ENCODE measurements around the gene PPFIBP2. TPM values are rescaled to one million over a fixed set of nuclear protein-coding genes. Genes with fewer than 3 reads are reported as not detected.

PPFIBP2 gene
- total RNA-seq, 2 donors from 2014 or later = 27.5 to 30.6 TPM

DNA sequence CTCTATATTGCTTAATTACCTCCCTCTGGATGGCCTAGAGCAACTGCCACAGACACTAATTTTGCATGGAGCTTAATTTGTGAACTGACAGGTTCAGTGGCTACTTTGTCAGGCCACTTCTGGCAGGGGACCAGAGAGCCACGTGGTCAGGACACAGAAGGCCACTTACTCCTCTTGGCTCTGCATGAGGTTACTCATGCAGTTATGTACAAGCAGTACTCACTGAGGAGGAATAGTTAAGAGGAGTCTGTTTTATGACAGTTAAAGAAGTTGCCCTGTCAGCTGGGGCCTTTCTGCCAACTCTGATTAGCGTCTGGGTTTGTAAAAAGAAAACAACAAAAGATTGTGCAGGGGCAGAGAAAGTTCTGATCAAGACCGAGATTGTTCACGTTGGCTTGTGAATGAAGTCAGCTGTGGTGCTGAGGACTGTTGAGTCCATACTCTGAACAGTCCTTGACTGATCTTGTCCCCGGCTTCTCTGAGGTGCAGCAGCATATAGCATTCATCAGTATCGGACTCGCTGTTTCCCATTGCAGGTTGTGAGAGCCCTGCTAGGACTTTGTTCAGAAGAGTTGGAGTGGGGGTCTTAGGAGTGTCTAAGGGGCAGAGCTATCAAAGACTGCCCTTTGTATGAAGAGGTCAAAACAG is 41.4 kb downstream of the PPFIBP2 start:
- ATAC-seq (replicated peaks in 1 of 2) = no peak
- Mint-ChIP-seq H3K27ac (no peak overlapping the region), H3K9me3 (no peaks in the 10 kb centered on the region)

DNA sequence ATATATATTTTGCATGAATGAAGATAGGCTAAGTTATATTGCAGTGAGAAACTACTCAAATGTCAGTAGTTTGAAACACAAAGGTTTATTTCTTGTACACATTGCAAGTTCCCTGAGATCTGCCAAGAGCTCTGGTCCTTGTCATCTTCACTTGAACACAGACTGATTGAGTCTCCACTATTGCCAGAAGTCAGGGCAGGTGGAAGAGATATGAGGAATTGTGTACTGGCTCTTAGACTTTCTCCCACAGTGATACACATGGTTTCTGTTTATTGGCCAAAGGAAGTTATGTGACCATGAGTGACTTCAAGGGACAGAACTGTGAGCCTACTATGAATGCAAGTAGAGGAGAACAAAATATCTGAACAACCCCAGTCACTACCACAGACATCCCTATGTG is 44.2 kb downstream of the PPFIBP2 start:
- ATAC-seq (replicated peaks in 1 of 2) (no peak), DNase-seq (no peak)
- Mint-ChIP-seq H3K27me3 (ENCODE audit: low read depth) (no peaks in the 10 kb centered on the region), H3K9me3 (no peaks in the 10 kb centered on the region), H3K27ac (no peak overlapping the region), H3K4me1 (ENCODE audit: low read depth) (no peaks in the 10 kb centered on the region), H3K36me3 (ENCODE audit: insufficient read depth in 2 of 2) (no peaks in the 10 kb centered on the region), H3K4me3 (no peak overlapping the region)

More for the DNA sequence above, 41.4 kb downstream of the PPFIBP2 start:
- H3K27me3 Mint-ChIP-seq (ENCODE audit: low read depth) = no peaks in the 10 kb centered on the region
- DNase-seq = no peak
- H3K36me3 Mint-ChIP-seq (ENCODE audit: insufficient read depth in 2 of 2) = peaks cover 0 to 2% of the 10 kb centered on the region in 2 donors
- H3K4me3 Mint-ChIP-seq = no peak overlapping the region
- H3K4me1 Mint-ChIP-seq (ENCODE audit: low read depth) = no peaks in the 10 kb centered on the region

DNA sequence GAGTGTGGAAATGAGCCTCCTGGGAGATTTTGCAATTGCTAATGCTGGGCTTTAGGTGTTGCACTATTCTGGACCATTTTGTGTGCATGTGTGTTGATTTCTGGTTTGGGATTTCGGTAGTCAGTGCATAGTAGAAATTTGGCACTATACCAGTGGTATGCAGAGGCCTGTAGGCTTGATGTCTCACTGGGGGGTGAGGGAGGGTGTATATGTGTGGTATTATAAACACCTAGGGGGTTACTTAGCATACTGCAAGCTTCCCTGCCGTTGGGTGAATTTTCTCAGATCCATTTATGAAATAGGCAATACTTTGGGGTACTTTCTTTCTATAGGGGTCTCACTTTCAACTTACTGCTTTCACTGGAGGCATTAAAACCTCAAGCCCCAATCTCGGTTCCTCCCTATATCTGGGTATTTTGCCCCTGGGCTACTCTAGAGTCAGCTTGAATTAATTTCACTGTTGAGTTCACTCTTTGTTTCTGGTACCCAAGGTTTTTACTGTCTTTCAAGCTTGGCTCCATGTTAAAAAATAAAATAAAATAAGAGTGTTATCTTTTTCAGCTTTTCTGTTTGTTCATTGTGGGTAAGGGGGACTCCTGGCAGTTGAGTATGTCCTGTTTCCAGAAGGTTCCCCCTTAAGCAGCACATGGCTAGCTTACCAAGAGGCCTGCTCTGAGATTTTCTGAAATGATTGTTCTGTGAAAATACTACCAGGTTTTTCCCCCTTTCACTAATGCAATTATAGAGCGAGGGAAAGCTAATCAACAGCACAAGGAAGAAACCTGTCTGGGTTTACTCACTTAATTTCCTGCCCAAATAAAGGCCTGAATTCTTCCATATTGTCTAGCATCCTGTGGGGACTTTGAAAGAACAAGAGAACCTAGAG is 45.8 kb downstream of the PPFIBP2 start:
- Mint-ChIP-seq H3K27me3 (ENCODE audit: low read depth) (no peaks in the 10 kb centered on the region), H3K4me3 (no peak overlapping the region), H3K9me3 (no peaks in the 10 kb centered on the region), H3K36me3 (ENCODE audit: insufficient read depth in 2 of 2) (no peaks in the 10 kb centered on the region), H3K27ac (no peak overlapping the region), H3K4me1 (ENCODE audit: low read depth) (no peaks in the 10 kb centered on the region)
- no peak for ATAC-seq (replicated peaks in 1 of 2)
- DNase-seq = no peak

DNA sequence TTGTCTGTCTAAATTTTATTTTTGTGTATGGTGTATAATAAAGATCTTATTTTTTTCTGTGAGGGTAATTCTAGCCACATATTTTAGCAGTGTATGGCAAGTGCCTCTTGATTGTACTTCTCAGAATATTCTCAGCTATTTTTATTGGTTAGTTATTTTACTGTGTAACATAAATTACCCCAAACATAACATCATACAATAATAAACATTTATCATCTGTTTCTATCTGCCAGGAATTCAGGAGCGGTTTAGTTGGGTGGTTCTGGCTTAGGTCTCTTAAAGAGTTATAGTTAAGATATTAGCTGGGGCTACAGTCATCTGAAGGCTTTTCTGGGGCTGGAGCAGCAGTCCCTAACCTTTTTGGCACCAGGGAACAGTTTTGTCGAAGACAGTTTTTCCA is 47.8 kb downstream of the PPFIBP2 start:
- H3K9me3 Mint-ChIP-seq = no peaks in the 10 kb centered on the region

DNA sequence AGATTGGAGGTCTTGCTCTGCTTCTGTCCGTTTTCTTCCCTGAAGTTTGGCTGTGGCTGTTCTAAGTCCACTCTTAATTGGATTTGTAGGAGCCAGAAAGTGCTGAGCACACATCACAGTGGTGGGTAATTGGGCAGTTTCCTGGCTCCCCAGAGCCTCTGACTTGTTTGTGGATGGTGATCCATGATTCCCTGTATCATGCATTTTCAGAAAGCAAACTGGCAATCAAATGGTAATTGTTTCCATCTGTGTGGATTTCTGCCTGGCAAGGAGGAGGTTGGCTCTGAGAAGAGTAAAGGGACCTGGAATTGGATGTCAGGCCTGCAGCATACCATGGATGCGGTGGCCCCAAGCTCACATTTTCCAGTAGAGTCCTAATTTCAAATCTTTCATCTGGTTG is 49.5 kb downstream of the PPFIBP2 start:
- Mint-ChIP-seq H3K36me3 (ENCODE audit: insufficient read depth in 2 of 2) (peaks cover 5 to 8% of the 10 kb centered on the region in 2 donors), H3K4me1 (ENCODE audit: low read depth) (no peaks in the 10 kb centered on the region), H3K27ac (no peak overlapping the region), H3K4me3 (no peak overlapping the region), H3K9me3 (peaks cover 0 to 2% of the 10 kb centered on the region in 2 donors), H3K27me3 (ENCODE audit: low read depth) (no peaks in the 10 kb centered on the region)
- ATAC-seq (replicated peaks in 1 of 2) (no peak), DNase-seq (no peak)

More for the DNA sequence above, 47.8 kb downstream of the PPFIBP2 start:
- H3K27ac Mint-ChIP-seq = no peak overlapping the region
- no peak overlapping the region for H3K4me3 Mint-ChIP-seq
- no peaks in the 10 kb centered on the region for H3K27me3 Mint-ChIP-seq (ENCODE audit: low read depth)
- no peak for DNase-seq
- no peaks in the 10 kb centered on the region for H3K36me3 Mint-ChIP-seq (ENCODE audit: insufficient read depth in 2 of 2)
- no peak for ATAC-seq (replicated peaks in 1 of 2)
- H3K4me1 Mint-ChIP-seq (ENCODE audit: low read depth) = no peaks in the 10 kb centered on the region

DNA sequence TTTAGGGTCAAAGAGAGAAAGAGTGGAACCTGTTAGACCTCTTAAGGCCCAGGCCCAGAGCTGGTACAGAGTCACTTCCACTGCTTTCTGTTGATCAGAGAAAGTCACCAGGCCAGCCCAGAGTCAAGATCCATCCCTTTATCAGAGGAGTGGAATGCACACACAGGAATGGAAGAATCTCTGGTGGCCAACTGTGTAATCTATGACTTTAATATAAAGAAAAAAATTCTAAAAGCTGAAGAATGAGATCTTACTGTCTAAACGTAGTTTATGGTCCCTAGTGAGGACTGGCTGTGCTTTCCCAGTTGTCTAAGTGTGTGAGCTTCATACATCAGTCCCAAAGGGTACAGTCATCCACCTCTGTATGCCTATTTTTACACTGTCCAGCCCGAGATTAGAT is 51.0 kb downstream of the PPFIBP2 start:
- DNase-seq = no peak
- H3K36me3 Mint-ChIP-seq (ENCODE audit: insufficient read depth in 2 of 2) = peaks cover 7 to 8% of the 10 kb centered on the region in 2 donors
- peaks cover 0 to 2% of the 10 kb centered on the region in 2 donors for H3K9me3 Mint-ChIP-seq
- H3K27me3 Mint-ChIP-seq (ENCODE audit: low read depth) = no peaks in the 10 kb centered on the region
- no peak for ATAC-seq (replicated peaks in 1 of 2)
- no peaks in the 10 kb centered on the region for H3K4me1 Mint-ChIP-seq (ENCODE audit: low read depth)
- no peak overlapping the region for H3K27ac Mint-ChIP-seq
- no peak overlapping the region for H3K4me3 Mint-ChIP-seq

DNA sequence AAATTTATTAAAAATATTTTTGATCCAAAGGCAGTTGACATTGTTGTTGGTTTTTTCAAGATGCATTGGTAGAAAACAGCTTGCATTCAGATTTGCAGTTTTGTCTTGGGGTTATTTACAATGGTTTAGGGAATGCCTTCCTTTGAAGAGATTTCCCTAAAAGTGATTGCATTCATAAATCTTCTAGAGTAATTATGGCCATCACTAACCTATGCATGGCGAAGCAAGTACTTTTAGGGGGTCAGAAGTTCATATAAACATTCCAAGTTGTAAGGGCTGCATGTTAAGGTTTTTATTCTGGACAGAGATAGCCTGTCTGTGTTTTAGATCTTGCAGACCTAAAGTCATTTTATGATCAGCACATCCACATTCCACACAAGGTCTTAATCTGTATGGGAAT is 53.5 kb downstream of the PPFIBP2 start:
- ATAC-seq (replicated peaks in 1 of 2) = no peak
- no peak for DNase-seq
- Mint-ChIP-seq H3K27me3 (ENCODE audit: low read depth) (no peaks in the 10 kb centered on the region), H3K4me1 (ENCODE audit: low read depth) (no peaks in the 10 kb centered on the region), H3K9me3 (peaks cover 0 to 2% of the 10 kb centered on the region in 2 donors), H3K27ac (no peak overlapping the region), H3K36me3 (ENCODE audit: insufficient read depth in 2 of 2) (peaks cover 7 to 8% of the 10 kb centered on the region in 2 donors), H3K4me3 (no peak overlapping the region)

DNA sequence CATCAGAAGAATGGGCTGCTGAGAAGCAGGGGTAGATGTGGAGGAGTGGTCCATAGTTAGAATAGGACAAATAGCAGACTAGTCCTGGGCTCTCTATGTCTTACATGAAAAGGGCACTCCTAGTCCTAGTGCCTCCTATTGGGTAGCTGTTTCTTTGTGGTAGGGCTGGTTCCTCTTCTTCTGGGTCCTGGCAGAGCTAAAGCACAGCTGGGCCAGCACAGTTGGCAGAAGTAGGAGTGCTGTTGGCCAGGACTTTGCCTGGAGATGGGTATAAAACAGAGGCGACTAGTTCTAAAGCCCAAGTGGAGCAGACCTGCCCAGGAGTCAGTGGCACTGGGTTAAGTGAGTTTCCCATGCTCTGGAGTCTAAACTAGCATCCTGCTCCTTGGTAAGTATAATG is 55.2 kb downstream of the PPFIBP2 start:
- ATAC-seq (replicated peaks in 1 of 2) (no peak), DNase-seq (no peak)
- Mint-ChIP-seq H3K9me3 (peaks cover 0 to 2% of the 10 kb centered on the region in 2 donors), H3K27me3 (ENCODE audit: low read depth) (no peaks in the 10 kb centered on the region), H3K4me3 (no peak overlapping the region), H3K27ac (no peak overlapping the region), H3K4me1 (ENCODE audit: low read depth) (no peaks in the 10 kb centered on the region), H3K36me3 (ENCODE audit: insufficient read depth in 2 of 2) (peaks cover 7 to 8% of the 10 kb centered on the region in 2 donors)

DNA sequence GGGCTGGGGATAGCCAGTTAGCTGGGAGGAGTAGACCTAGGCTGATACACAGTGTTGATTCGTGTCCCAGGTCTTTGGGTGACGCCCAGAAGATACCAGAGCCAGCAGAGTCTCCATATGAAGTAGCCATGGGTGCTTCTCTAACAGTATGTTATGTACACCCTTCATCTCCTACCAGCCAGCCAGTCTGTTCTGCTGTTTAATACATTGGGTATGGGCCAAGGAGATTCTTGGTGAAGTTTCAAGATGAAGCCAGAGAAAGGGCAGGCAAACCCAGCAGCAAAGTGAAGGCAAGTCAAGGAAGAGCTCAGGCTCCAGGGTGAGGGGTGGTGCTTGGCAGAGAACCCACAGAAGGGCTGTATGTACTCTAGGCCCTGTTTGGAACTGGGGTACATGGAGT is 56.4 kb downstream of the PPFIBP2 start:
- Mint-ChIP-seq H3K27ac (no peak overlapping the region), H3K27me3 (ENCODE audit: low read depth) (peaks cover 7% of the 10 kb centered on the region), H3K36me3 (ENCODE audit: insufficient read depth in 2 of 2) (peaks cover 7 to 8% of the 10 kb centered on the region in 2 donors), H3K4me1 (ENCODE audit: low read depth) (no peaks in the 10 kb centered on the region), H3K4me3 (no peak overlapping the region), H3K9me3 (peaks cover 0 to 2% of the 10 kb centered on the region in 2 donors)
- ATAC-seq (replicated peaks in 1 of 2) = no peak
- no peak for DNase-seq

DNA sequence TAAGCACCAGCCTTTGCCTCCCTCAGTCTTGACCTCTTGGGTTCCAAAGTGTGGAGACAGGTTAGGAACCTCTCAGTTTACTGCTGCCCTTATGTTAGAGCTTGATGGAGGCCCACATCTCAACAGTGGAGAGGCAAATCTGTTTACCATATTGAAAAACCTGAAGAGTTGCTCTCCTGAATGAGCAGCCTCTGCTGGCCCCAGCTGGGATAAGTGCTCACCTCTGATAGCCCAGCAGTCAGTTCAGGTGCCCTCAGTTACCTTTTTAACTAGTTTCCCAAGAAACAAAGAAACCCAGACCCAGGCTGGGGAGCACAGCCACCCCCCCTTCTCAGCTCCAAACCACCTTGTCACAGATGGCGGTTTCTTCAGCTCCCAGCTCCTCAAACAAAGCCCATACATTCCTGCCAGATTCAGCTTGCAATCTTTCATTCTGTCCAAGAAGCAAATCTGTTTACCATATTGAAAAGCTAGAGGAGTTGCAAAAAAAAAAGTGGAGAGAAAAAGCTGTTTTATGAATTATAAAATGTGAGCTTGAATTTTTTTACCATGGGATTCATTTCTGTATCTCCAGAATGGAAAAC is 57.2 kb downstream of the PPFIBP2 start:
- H3K27me3 Mint-ChIP-seq (ENCODE audit: low read depth) = peaks cover 15% of the 10 kb centered on the region
- no peak overlapping the region for H3K27ac Mint-ChIP-seq
- no peak for DNase-seq
- peaks cover 7 to 8% of the 10 kb centered on the region in 2 donors for H3K36me3 Mint-ChIP-seq (ENCODE audit: insufficient read depth in 2 of 2)
- H3K4me1 Mint-ChIP-seq (ENCODE audit: low read depth) = peaks cover 7% of the 10 kb centered on the region
- H3K9me3 Mint-ChIP-seq = peaks cover 0 to 2% of the 10 kb centered on the region in 2 donors
- no peak for ATAC-seq (replicated peaks in 1 of 2)
- no peak overlapping the region for H3K4me3 Mint-ChIP-seq

DNA sequence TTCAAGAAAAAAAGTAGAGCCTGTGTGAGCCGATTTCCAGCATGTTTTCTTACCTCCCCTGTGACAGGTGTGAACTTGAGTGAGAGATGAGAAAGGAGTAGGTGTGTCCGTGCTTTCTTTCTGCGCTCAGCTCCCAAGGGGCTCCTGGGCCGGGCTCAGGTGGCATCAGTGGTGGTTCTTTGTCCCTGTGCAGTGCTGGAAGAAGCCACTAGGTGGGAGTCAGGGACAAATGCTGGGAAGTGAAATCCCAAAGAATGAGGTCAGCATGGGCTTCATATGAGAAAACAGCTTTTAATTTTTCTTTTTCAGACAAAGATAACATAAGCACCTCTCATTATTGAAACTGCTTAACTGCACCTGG is 57.8 kb downstream of the PPFIBP2 start:
- H3K27me3 Mint-ChIP-seq (ENCODE audit: low read depth) = peaks cover 16% of the 10 kb centered on the region
- no peak for ATAC-seq (replicated peaks in 1 of 2)

DNA sequence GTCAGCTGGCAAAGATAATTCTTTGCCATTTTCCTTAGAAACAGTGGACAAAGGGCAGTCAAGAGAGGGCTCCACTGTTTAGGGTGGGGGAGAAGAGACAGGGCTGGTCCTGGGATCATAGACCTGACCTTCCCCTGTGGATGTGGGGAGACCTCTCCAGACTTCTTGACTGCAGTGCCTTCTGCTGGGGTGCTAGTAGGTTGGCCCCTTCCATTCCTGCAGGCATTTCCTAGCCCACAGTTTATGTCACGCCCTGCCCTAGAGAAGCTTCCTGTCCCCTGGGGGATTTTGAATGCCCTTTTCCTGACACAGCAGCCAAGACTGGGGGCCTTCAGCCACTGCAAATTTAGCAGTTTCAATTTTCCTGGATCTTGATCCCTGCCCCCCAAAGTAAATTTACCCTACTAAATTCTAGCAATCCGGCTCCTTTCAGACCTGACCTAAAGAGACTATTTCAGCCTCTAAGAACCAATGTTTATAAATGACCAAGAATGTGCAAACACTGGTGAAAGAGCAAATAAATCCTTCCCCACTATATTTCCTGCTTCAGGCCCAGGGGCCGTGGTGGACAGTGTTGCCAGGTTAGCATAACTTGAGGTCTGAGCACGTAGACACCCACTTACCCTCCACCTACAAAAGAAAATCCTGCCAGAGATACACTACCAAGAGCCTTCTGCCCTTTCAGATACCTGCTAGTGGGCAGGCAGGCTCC is 58.4 kb downstream of the PPFIBP2 start:
- H3K27ac Mint-ChIP-seq = no peak overlapping the region
- H3K36me3 Mint-ChIP-seq (ENCODE audit: insufficient read depth in 2 of 2) = peaks cover 5% of the 10 kb centered on the region in 2 donors
- no peak for DNase-seq
- no peak for ATAC-seq (replicated peaks in 1 of 2)
- H3K4me3 Mint-ChIP-seq = no peak overlapping the region
- H3K4me1 Mint-ChIP-seq (ENCODE audit: low read depth) = peaks cover 18% of the 10 kb centered on the region
- peaks cover 0 to 2% of the 10 kb centered on the region in 2 donors for H3K9me3 Mint-ChIP-seq
- peaks cover 22% of the 10 kb centered on the region for H3K27me3 Mint-ChIP-seq (ENCODE audit: low read depth)

More for the DNA sequence above, 57.8 kb downstream of the PPFIBP2 start:
- Mint-ChIP-seq H3K9me3 (peaks cover 0 to 2% of the 10 kb centered on the region in 2 donors), H3K4me3 (no peak overlapping the region), H3K4me1 (ENCODE audit: low read depth) (peaks cover 12% of the 10 kb centered on the region), H3K36me3 (ENCODE audit: insufficient read depth in 2 of 2) (peaks cover 7 to 8% of the 10 kb centered on the region in 2 donors), H3K27ac (no peak overlapping the region)
- DNase-seq = no peak

DNA sequence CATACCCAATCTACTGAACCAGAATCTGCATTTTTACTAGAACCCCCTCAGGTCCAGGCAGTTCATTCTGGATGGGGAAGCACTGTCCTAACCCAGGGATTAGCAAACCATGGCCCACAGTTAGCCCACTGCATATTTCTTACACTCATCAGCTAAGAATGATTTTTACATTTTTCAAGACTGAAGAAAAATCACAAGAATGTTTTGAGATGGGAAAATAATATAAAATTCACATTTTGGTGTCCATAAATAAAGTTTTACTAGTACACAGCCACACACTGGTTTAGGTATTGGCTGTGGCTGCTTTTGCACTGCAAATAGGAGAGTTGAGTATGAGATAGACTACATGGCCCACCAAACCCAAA is 59.4 kb downstream of the PPFIBP2 start:
- no peak for ATAC-seq (replicated peaks in 1 of 2)
- Mint-ChIP-seq H3K4me1 (ENCODE audit: low read depth) (peaks cover 28% of the 10 kb centered on the region), H3K4me3 (no peak overlapping the region), H3K36me3 (ENCODE audit: insufficient read depth in 2 of 2) (peaks cover under 1 to 2% of the 10 kb centered on the region in 2 donors), H3K9me3 (peaks cover 0 to under 1% of the 10 kb centered on the region in 2 donors), H3K27ac (no peak overlapping the region), H3K27me3 (ENCODE audit: low read depth) (peaks cover 32% of the 10 kb centered on the region)
- no peak for DNase-seq

Data from activated T-cell treated with anti-CD3 and anti-CD28 coated beads, Interleukin-2, amount 50 U/mL, for 72 hours (primary cell).